HG03175 (cell line): ENCODE data around the gene ABT1.

ENCODE experiments used
- ATAC-seq: cut with Tn5 transposase; IDR thresholded peaks from one replicate; pipeline ENCODE4 v1.9.1; 2021; ENCODE audit warnings: mild to moderate bottlenecking, moderate library complexity; ENCODE audit not compliant: unreplicated experiment

Gene ABT1

GRCh38 chr6:26602262-26602661 lies 5.5 kb downstream of the ABT1 start:
- no peak for ATAC-seq

- ATAC-seq = no peak
Observed at GRCh38 chr6:26604026-26604425, 7.3 kb downstream of the ABT1 start.

GRCh38 chr6:26604797-26605196 lies 8.0 kb downstream of the ABT1 start:
- ATAC-seq = no peak

GRCh38 chr6:26607434-26608230 lies 10.9 kb downstream of the ABT1 start:
- ATAC-seq = peak; percentile 74

DNA sequence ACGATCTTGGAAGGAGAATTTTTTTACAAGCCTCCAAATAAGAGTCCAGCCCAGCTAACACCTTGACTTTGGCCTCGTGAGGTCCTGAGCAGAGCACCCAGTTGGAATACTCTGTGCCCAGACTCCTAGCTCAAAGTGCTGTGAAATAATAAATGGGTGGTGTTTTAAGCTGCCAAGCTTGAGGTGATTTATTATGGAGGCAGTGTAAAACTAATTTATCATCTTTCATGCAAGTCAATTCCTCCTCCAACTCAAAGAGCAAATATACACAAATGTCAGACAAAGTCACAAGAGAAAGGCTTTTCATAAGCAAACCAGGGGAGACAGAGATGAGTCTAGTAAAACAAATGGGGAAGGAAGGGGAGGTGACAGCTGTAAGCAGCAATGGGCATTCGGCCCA lies 12.7 kb downstream of the ABT1 start:
- ATAC-seq = no peak

DNA sequence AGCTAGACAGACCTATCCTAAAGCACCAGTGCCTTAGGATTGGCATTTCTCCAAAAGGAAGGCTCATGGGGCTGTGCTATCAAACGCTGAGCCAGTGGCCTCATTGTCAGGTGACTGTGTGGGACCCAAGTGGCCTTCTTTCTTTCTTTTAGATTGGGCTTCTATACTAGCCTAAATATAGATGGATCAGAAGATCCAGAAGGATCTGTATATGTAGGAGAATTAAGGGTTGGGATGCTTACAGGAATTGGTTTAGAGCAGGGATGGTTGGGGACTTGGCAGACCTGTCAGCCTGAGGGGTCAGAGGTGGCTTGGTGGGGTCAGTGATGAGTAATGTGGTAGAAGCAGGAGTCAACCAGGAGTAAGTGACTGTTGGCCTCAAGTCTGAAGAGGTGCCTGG lies 14.8 kb downstream of the ABT1 start:
- ATAC-seq = no peak

- ATAC-seq = no peak
Observed at GRCh38 chr6:26613201-26613600, 16.4 kb downstream of the ABT1 start.

GRCh38 chr6:26613689-26614683 lies 17.2 kb downstream of the ABT1 start:
- no peak for ATAC-seq

DNA sequence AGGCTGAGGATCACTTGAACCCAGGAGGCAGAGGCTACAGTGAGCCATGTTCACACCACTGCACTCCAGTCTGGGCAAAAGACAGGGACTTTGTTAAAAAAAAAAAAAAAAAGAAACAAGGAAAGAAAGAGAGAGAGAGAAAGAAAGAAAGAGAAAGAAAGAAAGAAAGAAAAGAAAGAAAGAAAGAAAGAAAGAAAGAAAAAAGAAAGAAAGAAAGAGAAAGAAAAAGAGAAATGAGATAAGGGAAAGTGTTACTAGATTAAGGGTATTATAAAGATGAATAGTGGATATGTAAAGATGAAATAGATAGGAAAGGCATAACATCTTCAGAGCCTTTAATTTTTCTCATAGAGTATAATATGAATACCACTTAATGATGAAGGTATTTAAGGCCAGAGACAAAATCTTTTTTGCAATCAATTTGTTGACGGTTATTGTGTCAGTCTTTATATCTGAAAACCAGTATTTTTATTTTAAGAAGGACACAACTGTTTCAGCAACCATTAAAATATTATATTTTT lies 26.6 kb downstream of the ABT1 start:
- ATAC-seq = no peak

- ATAC-seq = no peak
Observed at GRCh38 chr6:26624557-26624956, 27.8 kb downstream of the ABT1 start.

DNA sequence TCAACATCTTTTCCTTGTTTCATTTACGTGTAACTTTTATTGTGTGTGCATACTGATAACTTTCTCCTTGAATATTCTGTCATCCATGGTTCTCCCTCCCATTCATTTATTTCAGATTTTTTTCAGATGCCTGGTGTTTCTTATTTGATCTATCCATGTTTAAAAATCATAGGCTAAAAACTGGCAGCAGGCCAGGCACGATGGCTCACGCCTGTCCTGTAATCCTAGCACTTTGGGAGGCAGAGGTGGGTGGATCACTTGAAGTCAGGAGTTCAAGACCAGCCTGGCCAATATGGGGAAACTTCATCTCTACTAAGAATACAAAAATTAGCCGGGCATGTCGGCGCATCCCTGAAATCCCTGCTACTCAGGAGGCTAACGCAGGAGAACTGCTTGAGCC lies 31.1 kb downstream of the ABT1 start:
- no peak for ATAC-seq

DNA sequence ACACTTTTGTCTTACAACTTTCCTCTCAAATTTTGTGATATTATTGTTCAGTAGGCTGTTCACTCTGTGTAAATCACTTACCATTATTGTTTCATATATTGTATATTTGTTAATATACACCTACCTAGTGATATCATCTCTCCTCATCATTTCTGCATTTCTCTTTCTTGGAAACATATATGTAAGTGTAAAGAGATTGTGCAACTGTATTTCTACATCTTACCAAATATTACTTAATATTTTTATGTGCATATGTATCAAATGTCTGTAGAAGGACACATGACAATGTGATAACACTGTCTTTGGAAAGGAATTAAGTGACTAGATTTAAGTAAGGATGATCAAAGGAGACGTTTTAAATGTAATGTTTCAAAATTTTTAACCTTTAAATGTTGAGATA lies 32.6 kb downstream of the ABT1 start:
- ATAC-seq = no peak

- no peak for ATAC-seq
Observed at GRCh38 chr6:26640806-26641205, 44.1 kb downstream of the ABT1 start.

GRCh38 chr6:26646074-26646473 lies 49.3 kb downstream of the ABT1 start:
- ATAC-seq = no peak
